GM21529 (cell line): ENCODE data around the gene FGF1.

Experiments
- ATAC-seq: cut with Tn5 transposase; IDR thresholded peaks from one replicate; pipeline ENCODE4 v1.9.1; 2021; ENCODE audit not compliant: unreplicated experiment

FGF1 gene

DNA sequence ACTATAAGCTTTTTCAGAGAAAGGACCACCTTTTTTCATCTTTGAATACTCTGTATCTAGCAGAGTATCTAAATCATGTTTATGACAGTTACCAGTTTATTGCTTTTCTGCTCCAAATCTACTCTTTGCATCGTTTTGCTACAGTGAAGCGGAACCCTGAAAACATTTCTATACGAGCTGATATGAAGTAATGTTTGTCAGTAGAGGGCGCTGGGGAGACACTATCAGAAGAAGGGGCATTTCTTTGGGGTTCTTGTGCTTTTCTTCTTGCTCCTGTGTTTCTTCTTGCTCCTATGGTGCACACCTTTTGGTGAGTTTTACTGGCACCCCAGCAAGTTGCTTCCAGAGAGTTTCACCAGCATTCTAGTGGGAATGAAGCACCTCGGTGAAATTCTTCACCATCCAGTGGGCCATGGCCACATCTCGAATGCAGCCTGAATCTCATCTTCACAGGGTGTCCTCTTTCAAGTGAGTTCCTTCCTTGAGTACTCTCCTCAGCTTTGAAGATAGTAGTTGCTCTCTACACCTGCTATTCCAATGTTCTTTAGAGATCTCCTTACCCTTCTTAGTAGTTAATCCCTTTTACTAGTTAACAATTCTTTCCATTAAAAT, 98.4 kb downstream of the FGF1 start:
- ATAC-seq, result no peak

DNA sequence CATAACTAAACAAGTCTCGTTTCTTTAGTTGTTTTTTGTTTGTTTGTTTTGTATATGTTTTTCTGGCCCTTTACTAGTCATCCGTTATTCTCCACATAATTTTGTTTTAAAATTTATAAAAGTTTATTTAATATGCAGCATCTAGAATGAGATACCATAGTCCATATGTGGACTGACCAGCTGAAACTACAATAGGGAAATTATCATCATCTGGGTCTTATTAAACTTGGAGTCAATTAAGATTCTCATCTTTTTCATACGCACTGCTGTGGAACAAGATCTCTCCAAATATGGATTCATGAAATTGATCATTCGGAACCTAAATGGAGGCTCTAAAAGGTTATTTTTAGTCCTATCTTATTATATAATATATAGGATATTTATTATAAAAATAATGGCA, 99.3 kb downstream of the FGF1 start:
- no peak for ATAC-seq

DNA sequence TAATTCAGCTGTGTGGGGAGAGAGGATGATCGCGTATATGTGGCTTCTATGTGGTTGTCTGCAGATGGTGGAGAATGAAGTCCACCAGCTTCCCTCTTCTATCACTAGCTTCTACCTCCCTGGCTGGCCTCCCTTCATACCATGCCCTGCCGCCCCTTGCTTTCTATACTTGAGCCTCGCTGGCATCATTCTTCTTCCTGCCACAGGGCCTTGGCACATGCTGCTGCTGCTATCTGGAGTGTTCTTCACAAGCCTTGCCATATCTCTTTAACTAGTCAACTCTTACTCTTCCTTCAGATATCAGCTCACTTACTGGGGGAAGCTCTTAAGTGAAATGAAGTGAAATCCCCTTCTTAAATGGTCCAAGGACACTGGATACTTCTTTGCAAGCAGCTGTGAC, 100.4 kb downstream of the FGF1 start:
- no peak for ATAC-seq

DNA sequence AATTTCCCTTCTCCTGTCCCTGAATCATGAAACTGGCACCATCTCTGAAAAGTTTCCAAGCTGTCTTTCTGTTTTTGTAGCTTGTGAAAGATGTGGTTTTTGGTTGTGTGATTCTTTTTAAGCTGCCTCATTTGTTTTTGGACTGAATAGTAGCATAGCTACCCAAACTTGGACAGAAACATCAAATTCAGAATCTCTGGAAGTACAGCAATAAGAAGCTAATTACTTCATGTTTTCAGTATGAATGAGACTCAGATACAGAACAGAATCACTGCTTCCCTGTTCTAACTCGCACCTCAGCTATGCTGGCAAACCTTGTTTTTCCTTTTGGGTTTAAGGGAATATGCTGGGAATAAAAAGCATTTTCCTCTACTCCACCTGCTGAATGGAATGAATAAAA, 101.0 kb downstream of the FGF1 start:
- no peak for ATAC-seq

DNA sequence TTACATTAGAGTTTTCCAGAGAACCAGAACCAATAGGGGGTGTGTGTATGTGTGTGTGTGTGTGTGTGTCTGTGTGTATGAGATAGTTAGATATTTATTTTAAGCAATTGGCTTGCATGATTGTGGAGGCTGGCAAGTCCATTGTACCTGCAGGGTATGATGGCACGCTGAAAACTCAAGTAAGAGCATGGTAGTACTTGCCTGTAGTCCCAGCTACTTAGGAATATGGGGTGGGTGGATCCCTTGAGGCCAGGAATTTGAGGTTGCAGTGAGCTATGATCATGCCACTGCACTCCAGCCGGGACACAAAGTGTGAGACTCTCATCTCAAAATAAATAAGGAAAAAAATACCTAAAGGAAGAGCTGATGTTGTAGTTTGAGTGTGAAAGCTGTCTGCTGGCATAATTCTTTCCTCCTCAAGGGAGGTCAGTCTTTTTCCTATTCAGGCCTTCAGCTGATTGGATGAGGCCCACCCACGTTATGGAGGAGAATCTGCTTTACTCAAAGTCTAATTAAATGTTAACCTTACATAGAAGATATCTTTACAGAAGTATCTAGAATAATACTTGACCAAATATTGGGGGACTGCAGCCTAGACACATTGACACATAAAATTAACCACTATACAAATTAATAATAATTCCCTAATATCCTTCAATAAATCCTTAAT, 107.6 kb downstream of the FGF1 start:
- ATAC-seq, result no peak

DNA sequence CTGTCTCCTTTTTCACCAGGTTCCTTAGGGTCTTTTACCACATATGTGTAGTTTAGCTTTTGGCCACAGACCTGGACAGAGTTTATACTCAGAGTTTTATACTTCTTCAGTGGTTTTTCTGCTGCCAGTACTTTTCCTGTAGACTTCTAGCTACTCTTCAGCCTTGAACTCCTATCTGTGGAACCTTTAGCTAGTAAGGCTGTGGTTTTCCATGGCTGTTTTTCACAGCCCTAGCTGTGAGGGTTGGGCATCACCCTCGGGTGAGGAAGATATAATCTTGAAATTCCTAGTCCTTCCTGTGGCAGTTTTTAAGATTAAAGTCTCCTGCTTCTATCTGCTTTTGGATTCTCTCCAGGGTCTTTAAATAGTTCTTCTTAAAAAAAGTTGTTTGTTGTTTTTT, 109.1 kb downstream of the FGF1 start:
- no peak for ATAC-seq

DNA sequence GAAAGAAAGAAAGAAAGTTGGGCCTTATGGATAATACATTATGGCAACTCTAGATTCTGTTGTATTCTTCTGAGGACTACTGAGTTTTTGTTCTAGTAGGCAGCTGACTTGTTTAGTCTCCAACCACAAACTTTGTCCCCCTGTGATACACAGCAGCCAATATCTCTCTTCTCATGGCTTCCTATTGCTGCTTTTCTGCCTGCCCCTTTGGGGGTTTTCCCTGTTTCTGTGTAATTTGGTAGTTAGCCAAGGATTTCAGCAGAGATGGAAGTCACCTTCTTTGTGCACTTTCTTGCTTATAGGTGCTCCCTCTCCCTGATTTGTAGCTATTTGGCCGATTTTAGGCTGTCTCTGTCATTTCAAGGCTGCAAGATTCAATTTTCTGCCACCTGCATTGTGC, 109.6 kb downstream of the FGF1 start:
- no peak for ATAC-seq

DNA sequence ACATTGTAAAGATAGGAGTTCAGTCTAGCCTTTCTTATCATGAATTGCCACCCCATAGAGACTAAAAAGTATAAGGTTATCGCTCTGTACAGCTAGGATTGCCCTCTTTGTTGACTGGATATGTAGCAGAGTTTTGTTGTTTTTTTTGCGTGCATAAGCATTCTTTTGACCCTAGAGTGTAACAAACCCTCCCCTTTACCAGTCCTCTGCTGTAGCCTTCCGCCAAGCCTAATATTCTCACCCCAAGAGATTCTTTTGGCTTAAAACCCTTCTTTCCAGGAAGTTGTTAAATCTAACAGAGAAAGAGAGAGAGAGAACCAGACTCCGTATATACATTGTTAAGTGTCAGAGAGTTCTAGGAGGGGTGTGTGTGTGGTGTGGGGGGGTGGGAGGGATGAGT, 113.9 kb downstream of the FGF1 start:
- no peak for ATAC-seq

DNA sequence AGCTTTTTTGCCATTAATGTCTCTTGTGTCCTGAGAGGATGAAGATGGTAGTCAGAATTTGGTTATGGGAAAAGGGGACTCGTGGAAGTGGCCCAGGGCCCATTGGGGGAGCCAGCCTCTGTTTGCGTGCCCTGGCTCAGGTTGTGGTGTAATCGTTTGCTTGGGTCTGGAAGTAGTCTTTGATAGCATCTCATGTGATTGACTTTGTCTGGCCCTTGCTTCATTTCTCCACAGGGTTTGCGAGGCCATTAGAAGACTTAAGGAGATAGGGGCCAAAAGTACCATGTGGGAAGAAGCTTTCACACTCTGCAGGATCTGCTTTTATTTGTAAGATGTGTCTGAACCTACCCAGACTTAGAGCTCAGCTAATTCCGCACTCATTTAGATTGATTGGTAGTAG, 114.5 kb downstream of the FGF1 start:
- ATAC-seq, result no peak

DNA sequence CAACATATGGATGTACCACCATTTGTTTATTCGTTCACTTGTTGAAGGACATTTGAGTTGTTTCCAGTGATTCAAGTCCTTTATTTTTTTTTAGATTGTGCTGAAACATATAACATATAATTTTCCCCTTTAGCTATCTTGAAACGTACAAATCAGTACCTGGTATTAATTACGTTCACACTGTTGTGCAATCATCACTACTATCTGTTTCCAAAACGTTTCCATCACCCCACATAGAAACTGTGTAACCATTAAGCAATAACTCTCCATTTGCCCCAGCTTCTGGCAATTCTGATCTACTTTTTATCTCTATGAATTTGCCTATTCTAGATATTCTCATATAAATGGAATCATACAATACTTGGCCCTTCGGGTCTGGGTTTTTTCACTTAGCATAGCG, 116.0 kb downstream of the FGF1 start:
- ATAC-seq, result no peak

DNA sequence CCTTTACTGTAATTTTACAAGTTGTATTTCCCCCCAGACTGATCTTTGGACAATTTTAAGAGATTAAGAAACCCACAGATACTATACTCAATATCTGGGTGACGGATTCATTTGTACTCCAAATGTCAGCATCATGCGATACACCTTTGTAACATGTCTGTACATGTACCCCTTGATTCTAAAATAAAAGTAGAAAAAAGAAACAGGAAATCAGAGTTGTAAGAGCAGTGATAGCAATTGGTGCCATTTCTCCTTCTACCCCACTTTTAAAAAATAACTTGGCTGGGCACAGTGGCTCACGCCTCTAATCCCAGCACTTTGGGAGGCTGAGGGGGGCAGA, 116.9 kb downstream of the FGF1 start:
- ATAC-seq, result no peak

DNA sequence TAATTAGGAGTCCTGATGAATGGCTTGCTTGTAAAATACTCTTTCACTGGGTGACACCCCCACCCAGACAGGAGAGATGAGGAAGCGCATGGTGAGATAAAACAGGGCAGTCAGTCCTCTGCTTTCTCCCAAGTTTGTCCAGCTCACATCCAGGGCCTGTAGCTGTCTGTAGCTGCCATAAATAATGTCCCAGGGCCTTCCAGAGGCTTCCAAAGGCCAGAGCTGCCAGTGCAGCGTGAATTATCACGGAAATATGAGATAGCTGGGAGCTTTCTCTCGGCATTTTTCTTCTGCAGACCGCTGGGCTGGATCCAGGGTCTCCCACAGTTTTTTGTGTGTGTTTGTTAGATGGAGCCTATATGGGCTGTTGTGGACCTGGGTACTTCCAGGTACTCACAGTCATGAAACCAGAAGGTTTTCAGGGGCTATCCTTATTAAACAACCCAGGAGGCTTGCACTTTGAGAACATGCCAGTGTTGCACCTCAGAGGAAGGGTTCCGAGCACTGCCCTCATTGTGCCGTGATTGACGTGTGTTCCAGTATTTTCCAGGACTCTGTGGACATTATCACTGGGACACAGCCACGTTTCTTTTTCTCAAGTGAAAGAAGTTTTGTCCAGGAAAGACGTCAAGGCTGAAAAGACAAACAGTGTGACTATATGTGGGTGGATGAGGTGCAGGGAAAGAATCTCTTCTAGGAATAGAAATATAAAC, 117.5 kb downstream of the FGF1 start:
- ATAC-seq, result no peak

DNA sequence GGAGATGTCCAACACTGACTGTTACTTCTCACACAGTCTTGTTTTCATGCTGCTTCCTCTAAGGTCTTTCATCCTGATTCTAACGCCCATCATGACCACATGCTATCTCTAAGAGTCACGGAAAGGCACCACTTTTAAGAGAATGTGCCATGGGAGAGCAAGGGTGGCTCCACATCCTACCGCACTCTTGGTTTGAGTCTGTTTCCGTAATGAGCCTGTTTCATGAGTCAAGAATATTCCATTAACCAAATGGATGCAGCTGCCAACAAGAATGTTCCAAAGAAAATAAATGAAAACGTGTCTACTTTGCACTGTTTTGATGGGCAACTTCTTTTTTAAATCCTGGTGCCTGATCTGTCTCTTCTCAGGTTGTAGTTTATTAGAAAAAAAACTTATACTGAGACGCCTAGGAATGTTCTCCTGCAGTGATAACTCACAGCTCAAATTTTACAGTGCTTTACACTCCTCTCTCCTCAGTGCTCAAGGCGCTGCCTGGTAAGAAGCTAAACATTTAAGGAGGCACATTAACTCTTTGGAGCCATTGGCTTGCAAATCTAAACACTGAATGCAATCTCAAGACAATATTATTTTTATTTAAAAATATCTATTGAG, 124.3 kb downstream of the FGF1 start:
- ATAC-seq, result no peak

DNA sequence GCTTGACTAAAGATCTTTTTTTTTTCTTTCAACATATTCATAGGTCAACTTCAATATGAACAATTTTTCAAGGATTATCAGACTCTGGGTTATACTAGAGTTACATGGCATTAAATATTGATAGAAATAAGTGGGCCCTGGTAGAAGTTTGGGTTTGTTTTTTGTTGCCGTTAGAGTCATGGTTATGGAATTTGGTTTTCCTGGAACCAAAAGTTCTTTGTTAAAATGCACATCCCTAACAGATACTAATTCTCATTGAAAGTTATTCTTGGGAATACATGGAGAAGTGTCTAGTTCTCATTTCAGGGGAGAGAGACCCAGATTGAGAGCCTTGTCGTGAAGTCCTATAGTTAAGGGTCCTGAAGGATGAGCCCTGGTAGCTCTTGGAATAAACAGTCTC, 124.9 kb downstream of the FGF1 start:
- ATAC-seq, result no peak

DNA sequence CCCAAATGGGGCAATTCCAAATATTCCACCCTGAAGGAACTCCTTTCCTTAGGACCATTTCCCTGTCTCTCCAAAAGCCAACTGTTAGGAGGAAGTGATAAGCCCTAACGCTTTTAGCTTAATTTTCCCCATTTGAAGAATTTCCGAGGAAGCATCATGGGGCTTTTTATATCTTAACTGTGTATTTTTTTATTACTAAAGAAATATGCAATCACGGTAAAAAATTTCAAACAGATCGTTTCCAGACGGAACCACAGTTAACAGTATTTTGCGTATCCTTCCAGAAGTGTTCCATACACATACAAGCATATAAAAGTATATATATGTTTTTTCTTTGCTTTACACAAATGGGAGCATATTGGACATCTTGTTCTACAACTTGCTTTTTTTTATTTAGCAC, 133.8 kb downstream of the FGF1 start:
- no peak for ATAC-seq

DNA sequence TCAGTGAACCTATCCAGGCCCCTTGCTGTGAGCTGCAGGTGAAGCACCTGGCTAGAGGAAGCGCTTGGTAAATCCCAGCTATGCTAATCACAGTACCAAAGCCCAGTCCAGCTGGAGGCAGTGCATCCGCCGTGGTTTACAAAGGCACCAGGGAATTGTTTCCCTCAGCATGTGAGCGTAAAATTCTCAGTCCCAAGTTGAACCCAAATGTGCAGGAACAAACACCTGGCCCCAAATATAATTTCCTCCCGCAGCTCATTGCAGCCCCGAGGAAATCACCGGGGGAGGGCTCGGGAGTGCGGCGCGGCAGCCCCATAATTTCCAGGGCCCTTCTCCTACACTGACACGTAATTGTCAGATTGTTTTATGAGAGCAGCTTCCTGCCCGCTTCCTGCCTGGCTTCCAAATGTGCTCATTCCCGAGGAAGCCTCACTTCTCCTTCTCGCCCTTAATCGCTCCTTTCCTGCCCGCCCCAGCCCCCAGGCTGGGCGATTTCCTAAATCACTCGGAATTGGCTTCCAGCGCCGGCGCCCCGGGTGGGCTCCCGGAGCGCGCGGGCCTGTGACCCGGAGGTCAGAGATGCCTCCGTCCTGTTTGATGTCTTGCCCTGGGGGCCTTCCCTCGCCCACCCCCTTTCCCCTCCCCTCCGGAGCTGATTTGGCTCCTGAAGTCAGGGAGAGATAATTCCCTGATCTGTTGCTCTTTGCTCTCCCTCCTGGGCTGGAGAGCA, 134.4 kb downstream of the FGF1 start:
- ATAC-seq, result no peak

DNA sequence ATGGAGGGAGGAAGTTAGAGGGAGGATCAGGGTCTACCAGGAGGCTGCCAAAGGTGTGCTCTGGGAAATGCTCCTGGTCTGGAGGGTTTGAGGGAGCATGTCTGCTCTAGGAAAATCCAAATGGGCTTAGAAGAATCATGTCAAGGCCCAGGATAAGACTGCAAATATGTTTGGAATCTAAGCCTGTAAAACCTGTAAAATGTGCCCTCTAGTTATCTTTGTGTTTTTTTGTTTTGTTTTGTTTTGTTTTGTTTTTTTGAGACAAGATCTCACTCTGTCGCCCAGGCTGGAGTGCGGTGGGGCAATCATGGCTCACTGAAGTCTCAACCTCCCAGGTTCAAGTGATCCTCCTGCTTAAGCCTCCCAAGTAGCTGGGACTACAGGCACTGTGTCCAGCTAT, 135.4 kb downstream of the FGF1 start:
- no peak for ATAC-seq

DNA sequence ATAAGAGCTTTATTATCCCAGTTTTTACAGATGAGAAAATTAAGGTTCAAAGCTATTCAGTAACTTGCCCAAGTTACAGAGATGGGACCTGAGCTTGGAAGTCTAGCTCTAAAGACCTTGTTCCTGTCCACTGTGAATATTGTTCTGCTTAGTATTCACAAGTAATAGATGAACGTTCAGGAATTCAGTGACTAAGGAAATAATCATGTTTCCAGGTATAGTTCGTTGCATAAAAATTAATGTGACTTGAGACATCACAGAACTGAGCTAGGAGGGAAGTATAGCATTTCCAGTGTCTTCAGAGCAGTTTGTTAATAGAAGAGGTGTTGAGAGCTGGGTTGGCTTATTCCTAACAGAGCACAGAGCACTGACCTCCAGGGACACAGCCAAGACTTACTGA, 136.1 kb downstream of the FGF1 start:
- no peak for ATAC-seq

DNA sequence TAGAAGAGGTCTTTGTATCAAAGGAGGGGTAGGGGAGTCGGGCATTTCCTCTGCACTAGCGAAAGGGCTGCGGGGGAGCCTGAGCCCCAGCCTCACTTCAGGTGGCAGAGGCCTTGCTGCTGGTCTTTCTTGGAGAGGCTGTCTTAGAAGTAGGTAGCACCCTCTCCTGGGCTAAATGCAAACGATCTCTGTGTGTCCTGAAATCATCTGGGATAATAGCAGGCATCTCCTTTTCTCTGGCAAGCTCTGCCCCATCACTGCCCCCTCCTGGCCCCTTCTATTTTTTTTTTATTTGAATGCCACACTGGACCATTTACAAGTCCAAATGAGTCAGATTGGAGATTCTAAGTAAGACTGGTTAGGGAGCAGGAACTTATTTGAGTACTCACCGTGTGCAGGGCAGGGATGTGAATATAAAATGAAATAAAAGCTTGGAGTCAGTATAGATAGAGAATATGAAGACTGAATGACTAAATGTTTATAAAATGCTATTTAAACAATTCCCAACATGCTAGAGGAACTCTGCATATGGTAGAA, 137.1 kb downstream of the FGF1 start:
- no peak for ATAC-seq

DNA sequence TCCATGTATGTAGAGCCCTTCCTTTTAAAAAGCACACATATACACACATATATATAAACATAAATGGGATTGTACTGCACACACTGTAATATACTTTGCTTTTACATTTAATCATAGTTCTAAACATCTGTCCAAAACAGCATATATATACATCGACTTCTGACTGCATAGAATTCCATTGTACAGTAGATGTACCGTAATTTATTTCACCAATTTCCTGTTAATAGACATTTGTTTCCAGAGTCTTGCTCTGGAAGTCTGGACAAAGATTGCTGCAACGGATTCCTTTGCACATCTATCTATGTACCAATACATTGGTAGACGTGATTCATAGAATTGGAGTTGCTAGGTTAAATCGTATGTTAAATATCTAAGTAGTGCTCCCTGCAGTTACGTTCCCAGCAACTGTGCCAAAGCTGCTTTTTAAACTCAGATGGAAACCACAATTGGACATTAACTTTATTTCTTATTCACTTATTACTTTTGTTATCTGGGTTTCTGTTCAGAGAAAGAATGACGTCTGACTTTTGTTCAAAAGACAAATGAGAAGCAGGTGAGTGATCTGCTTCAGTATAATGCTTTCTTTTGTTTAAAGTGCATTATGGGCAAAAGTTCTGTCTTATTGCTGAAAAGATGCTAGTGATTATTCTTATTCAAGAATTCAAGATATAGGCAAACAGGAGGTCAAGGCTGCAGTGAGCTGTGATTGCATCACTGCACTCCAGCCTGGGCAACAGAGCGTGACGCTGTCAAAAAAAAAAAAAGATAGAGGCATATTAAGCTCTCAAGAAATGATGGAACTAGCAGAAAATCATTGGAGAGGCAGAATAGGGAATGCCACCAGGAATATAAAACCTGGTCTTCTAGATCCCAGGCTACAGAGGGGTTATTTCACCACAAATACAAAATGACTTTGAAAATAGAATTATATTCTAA, 138.2 kb downstream of the FGF1 start:
- no peak for ATAC-seq
